SU-DHL-6 (cell line): Measurements from ENCODE around the gene CELF6.

Source experiments
- H2AFZ ChIP-seq: fragments of 200-600 bp; sonication (generic); 2 replicates; pipeline ENCODE4 v1.6.1; 2014; ENCODE audit warnings: low read depth, mild to moderate bottlenecking, moderate library complexity, mixed read lengths, antibody characterized with exemption, low read length; ENCODE audit not compliant: severe bottlenecking
- H3F3A ChIP-seq: fragments of 200-600 bp; shearing (Covaris generic); 2 replicates; pipeline ENCODE4 v1.6.0; 2016; ENCODE audit warnings: antibody characterized with exemption, mild to moderate bottlenecking; ENCODE audit not compliant: insufficient read depth
- H3K27ac ChIP-seq: fragments of 200-600 bp; sonication (generic); 2 replicates; pipeline ENCODE4 v1.5.1; 2016; ENCODE audit warnings: low read depth, mild to moderate bottlenecking, low read length, moderate library complexity, mixed read lengths
- H3K27me3 ChIP-seq: fragments of 200-600 bp; sonication (generic), shearing (Covaris generic); 2 replicates; pipeline ENCODE4 v1.6.0; 2014; ENCODE audit warnings: mild to moderate bottlenecking, low read length
- H3K36me3 ChIP-seq: fragments of 200-600 bp; sonication (generic); 2 replicates; pipeline ENCODE4 v1.6.1; 2014; ENCODE audit warnings: mild to moderate bottlenecking, low read length, mixed read lengths
- H3K4me2 ChIP-seq: fragments of 300-600, 200-600 bp; shearing (Covaris generic), sonication (generic); 2 replicates; pipeline ENCODE4 v1.6.0; 2014; ENCODE audit warnings: low read length, low read depth, mild to moderate bottlenecking; ENCODE audit not compliant: poor library complexity, severe bottlenecking
- H3K4me3 ChIP-seq: fragments of 200-600 bp; sonication (generic); 2 replicates; pipeline ENCODE4 v1.5.1; 2014; ENCODE audit warnings: antibody characterized with exemption, low read length, mild to moderate bottlenecking, mixed read lengths; ENCODE audit not compliant: insufficient read depth, poor library complexity, severe bottlenecking
- H3K79me2 ChIP-seq: fragments of 200-600 bp; sonication (generic); 2 replicates; pipeline ENCODE4 v1.6.1; 2014; ENCODE audit warnings: mild to moderate bottlenecking, low read length, moderate library complexity; ENCODE audit not compliant: insufficient read depth
- H3K9ac ChIP-seq: fragments of 200-600 bp; sonication (generic); 2 replicates; pipeline ENCODE4 v1.7.0; 2014; ENCODE audit warnings: mild to moderate bottlenecking, low read length
- H3K9me2 ChIP-seq: fragments of 200-600 bp; sonication (generic); replicated peaks from 2 replicates; pipeline ENCODE4 v1.6.1; 2014; ENCODE audit warnings: low read length; ENCODE audit not compliant: insufficient read depth
- H3K9me3 ChIP-seq: fragments of 200-600 bp; sonication (generic); 2 replicates; pipeline ENCODE4 v1.6.1; 2014; ENCODE audit warnings: low read length, mixed read lengths; ENCODE audit not compliant: insufficient read depth
- H4K20me1 ChIP-seq: fragments of 200-600 bp; sonication (generic); 2 replicates; pipeline ENCODE4 v1.6.1; 2014; ENCODE audit warnings: low read depth, mild to moderate bottlenecking, antibody characterized with exemption, low read length, moderate library complexity, mixed read lengths
- EZH2phosphoT487 ChIP-seq: fragments of 200-600 bp; sonication (generic), shearing (Covaris generic); conservative IDR thresholded peaks from 2 replicates; pipeline ENCODE4 v1.6.1; 2018; ENCODE audit warnings: mild to moderate bottlenecking, antibody characterized with exemption, low read length, moderate library complexity, mixed read lengths
- TF ChIP-seq, protein P1 (sequence below): fragments of 200-600 bp; sonication (generic); IDR thresholded peaks from one replicate; pipeline ENCODE4 v1.5.1; 2017; ENCODE audit warnings: antibody characterized with exemption, mild to moderate bottlenecking, low read length, moderate library complexity; ENCODE audit not compliant: insufficient read depth, poor library complexity, severe bottlenecking

Gene CELF6

DNA sequence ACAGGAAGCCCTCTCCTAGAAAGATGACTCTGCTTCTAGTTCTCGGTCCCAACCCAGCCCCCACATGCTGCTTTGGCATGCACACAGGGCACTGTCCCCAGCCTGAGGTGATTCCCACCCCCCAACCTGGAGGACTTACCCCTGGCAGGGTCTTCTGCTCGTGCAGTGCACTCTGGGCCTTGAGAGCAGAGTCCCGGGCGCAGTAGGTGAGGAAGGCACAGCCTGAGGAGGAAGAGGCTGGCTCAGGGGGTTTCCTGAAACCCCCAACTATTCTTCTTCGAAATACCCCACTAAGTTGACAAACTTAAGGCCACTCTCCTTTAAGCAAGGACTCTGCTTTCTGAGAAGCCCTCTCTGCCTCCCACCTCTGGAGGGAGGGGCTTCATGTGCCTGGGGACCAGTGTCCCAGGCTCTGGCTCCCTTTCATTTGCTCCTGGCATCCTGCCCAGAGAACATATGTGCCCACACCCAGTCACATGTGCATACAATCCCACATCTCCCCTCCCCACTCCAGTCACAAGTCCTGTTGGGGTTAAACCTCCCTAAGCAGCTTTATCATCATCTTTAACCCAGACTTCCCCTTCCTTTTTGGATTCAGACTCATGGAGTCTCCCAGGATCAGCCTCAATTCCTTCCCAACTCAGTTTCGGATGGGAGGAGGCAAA is 4.1 kb downstream of the CELF6 start:
- TF ChIP-seq, protein P1, sequence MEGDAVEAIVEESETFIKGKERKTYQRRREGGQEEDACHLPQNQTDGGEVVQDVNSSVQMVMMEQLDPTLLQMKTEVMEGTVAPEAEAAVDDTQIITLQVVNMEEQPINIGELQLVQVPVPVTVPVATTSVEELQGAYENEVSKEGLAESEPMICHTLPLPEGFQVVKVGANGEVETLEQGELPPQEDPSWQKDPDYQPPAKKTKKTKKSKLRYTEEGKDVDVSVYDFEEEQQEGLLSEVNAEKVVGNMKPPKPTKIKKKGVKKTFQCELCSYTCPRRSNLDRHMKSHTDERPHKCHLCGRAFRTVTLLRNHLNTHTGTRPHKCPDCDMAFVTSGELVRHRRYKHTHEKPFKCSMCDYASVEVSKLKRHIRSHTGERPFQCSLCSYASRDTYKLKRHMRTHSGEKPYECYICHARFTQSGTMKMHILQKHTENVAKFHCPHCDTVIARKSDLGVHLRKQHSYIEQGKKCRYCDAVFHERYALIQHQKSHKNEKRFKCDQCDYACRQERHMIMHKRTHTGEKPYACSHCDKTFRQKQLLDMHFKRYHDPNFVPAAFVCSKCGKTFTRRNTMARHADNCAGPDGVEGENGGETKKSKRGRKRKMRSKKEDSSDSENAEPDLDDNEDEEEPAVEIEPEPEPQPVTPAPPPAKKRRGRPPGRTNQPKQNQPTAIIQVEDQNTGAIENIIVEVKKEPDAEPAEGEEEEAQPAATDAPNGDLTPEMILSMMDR, result no peak
- no peak for TF ChIP-seq EZH2phosphoT487
- no peaks in the 10 kb centered on the region for H3K27me3 ChIP-seq
- no peaks in the 10 kb centered on the region for H3K9me3 ChIP-seq
- H3F3A ChIP-seq, result no peaks in the 10 kb centered on the region
- H2AFZ ChIP-seq, result no peak overlapping the region
- no peaks in the 10 kb centered on the region for H3K36me3 ChIP-seq
- no peaks in the 10 kb centered on the region for H4K20me1 ChIP-seq
- H3K27ac ChIP-seq, result no peak overlapping the region
- no peak overlapping the region for H3K4me3 ChIP-seq
- no peak overlapping the region for H3K4me2 ChIP-seq
- H3K9ac ChIP-seq, result no peak overlapping the region
- H3K9me2 ChIP-seq, result no peaks in the 10 kb centered on the region
- no peaks in the 10 kb centered on the region for H3K79me2 ChIP-seq

DNA sequence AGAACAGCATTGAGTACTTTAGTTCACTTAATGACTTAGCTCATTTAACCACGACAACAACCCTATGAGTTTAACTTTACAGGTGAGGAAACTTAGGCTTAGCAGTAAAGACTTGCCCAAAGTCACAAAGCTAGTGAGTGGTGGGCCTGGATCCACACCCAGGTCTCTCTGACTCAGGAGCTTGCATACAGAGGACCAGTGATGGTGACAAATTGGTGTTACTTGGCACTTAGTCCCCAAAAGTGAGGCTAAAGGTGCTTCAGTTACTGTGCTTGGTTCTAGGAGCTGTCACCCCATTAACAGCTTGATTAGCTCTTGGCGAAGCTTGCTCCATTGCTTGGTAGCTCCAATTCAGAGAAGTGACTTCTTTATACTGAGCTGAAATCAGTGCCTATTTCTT is 6.1 kb downstream of the CELF6 start:
- no peak for TF ChIP-seq EZH2phosphoT487
- TF ChIP-seq, protein P1, result no peak
- no peak overlapping the region for H2AFZ ChIP-seq
- H3K27ac ChIP-seq, result no peak overlapping the region
- no peaks in the 10 kb centered on the region for H4K20me1 ChIP-seq
- no peaks in the 10 kb centered on the region for H3K27me3 ChIP-seq
- H3K9me2 ChIP-seq, result no peaks in the 10 kb centered on the region
- no peaks in the 10 kb centered on the region for H3K9me3 ChIP-seq
- no peak overlapping the region for H3K4me2 ChIP-seq
- H3K36me3 ChIP-seq, result no peaks in the 10 kb centered on the region
- H3K4me3 ChIP-seq, result no peak overlapping the region
- H3K9ac ChIP-seq, result no peak overlapping the region
- no peaks in the 10 kb centered on the region for H3K79me2 ChIP-seq
- no peaks in the 10 kb centered on the region for H3F3A ChIP-seq

DNA sequence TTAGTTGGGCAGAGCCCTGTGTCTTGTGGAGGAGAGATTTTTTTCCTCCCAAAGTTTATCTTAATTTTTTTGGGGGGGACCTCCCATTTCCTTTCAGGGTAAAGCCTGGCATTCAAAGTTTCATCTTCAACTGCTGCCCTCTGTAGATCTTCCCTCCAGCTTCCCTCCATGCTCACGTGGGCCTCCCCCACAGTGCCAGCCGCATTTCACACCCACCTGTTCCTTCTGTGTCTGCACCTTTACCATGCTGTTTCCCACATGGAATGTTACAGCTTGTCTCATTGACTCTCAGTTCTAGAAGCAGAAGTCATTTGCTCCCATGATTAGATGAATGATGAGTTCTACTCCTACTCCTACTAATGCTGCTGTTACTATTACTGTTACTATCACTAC is 6.5 kb downstream of the CELF6 start:
- Histone ChIP-seq H3K27ac (no peak overlapping the region), H3K4me3 (no peak overlapping the region), H3K27me3 (no peaks in the 10 kb centered on the region), H2AFZ (no peak overlapping the region), H3K9me3 (no peaks in the 10 kb centered on the region), H3K4me2 (no peak overlapping the region), H3K36me3 (no peaks in the 10 kb centered on the region), H3F3A (no peaks in the 10 kb centered on the region), H3K79me2 (no peaks in the 10 kb centered on the region), H3K9ac (no peak overlapping the region), H3K9me2 (no peaks in the 10 kb centered on the region), H4K20me1 (no peaks in the 10 kb centered on the region)
- TF ChIP-seq EZH2phosphoT487, result no peak
- TF ChIP-seq, protein P1, result no peak
